Aorta (tissue), 5 donors: ENCODE measurements around the gene TOM1L2. TPM values are rescaled to one million over a fixed set of nuclear protein-coding genes. Genes with fewer than 3 reads are reported as not detected.

Experiments used
- ATAC-seq: fragments of 200-7000 bp; cut with Tn5 transposase; one replicate; pipeline ENCODE4 v1.9.1; 2022; ENCODE audit warnings: moderate library complexity; ENCODE audit not compliant: low FRiP score
- DNase-seq, 2 donors: peaks; one replicate each; pipeline ENCODE4 v3.0.0-alpha.2; 2020
- H3K27ac ChIP-seq, 2 donors: one replicate each; pipeline ENCODE4 v1.5.1; 2013; ENCODE audit warnings: low read length in 2 of 2, mild to moderate bottlenecking in 2 of 2, moderate library complexity in 2 of 2, control low read depth in 1 of 2, inconsistent platforms in 1 of 2, low read depth in 1 of 2
- H3K27me3 ChIP-seq, 2 donors: one replicate each; pipeline ENCODE4 v1.6.1; 2013; ENCODE audit warnings: control low read depth in 1 of 2, low read length in 1 of 2, mild to moderate bottlenecking in 1 of 2, moderate library complexity in 1 of 2; ENCODE audit not compliant: insufficient read depth in 2 of 2, control insufficient read depth in 1 of 2
- H3K36me3 ChIP-seq, 2 donors: one replicate each; pipeline ENCODE4 v1.6.1; 2013; ENCODE audit warnings: control low read depth in 1 of 2, low read length in 1 of 2, mild to moderate bottlenecking in 1 of 2; ENCODE audit not compliant: insufficient read depth in 2 of 2, control insufficient read depth in 1 of 2
- H3K4me1 ChIP-seq, 2 donors: one replicate each; pipeline ENCODE4 v1.6.1; 2013; ENCODE audit warnings: low read length in 2 of 2, control low read depth in 1 of 2, mild to moderate bottlenecking in 1 of 2, moderate library complexity in 1 of 2; ENCODE audit not compliant: insufficient read depth in 2 of 2, control insufficient read depth in 1 of 2
- H3K4me3 ChIP-seq, 2 donors: one replicate each; pipeline ENCODE4 v1.5.1; 2013; ENCODE audit warnings: low read length in 2 of 2, control low read depth in 1 of 2, mild to moderate bottlenecking in 1 of 2
- H3K9me3 ChIP-seq: one replicate; pipeline ENCODE4 v1.6.1; 2013; ENCODE audit warnings: mild to moderate bottlenecking, low read length; ENCODE audit not compliant: control insufficient read depth
- WGBS, 2 donors: extraction: QIAGEN DNeasy Blood & Tissue Kit; methylation state at CpG; one replicate each; pipeline ENCODE4 v1.1.7; 2013; 5-methylcytosine and 5-hydroxymethylcytosine counted together
- intact Hi-C, 2 donors: fragments of 100-400 bp; cut with DNase I; formaldehyde crosslinking; loops; one replicate each; pipeline versions ENCODE4 v1.14.2 to v1.15.0; 2022
- polyA plus RNA-seq, 2 donors: library from polyadenylated mRNA; stranded (reverse); fragments of 200-250 nt; gene quantifications; one replicate each; pipeline ENCODE4 v1.2.3, GENCODE V29; 2013
- total RNA-seq, 2 donors: library from RNA; stranded (reverse); fragmentation: NEBNext Ultra II Directional; extraction: Animal tissue kit (Norgen Biotek cat#: 25700); gene quantifications; one replicate each; pipeline ENCODE4 v1.2.1, GENCODE V29; 2021
- donor health status: healthy with polysubstance abuse.
- donor health status: Bipolar disorder and iron deficiency.
- donor health status: DM: no; HTN: no; CAD: no.
- donor health status: DM: no; HTN: no; CAD: no.
- donor health status: DM: yes; HTN: yes; CAD: no.

The TOM1L2 gene
- total and polyA plus RNA-seq, 4 donors, result 11.9 to 74.9 (median 54.8) TPM

DNA sequence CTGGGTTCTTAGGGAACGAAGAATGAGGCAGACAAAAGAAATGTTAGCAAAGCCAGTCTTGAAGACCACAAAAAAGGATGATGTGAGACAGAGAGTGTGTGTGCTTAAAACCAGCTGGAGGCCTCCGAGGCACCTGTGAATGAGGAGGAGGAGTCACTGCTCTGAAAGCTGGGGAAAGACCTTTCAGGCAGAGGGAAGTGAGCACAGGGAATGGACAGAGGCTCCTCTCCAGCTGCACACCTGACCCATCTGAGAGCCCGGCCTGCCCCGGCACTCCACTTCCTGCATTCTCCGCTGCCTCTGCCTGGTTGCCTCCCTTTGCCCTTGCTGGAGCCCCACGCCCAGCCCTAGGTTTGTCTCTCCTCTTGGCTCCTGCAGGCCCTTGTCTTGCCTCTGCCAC, 80.2 kb downstream of the TOM1L2 start:
- intact Hi-C loops, result no loop called here
- ATAC-seq (no peak), DNase-seq (no peak)
- Histone ChIP-seq H3K27ac (no peak overlapping the region), H3K4me1 (no peaks in the 10 kb centered on the region), H3K36me3 (peaks cover 0 to 4% of the 10 kb centered on the region in 2 donors), H3K27me3 (no peaks in the 10 kb centered on the region), H3K9me3 (no peaks in the 10 kb centered on the region), H3K4me3 (no peak overlapping the region)
- WGBS, 2 donors, result 92 to 93% methylated on average over 6 of the region's 6 CpGs

- Histone ChIP-seq H3K9me3 (no peaks in the 10 kb centered on the region), H3K27me3 (no peaks in the 10 kb centered on the region), H3K4me1 (no peaks in the 10 kb centered on the region), H3K27ac (no peak overlapping the region), H3K36me3 (peaks cover 0 to 4% of the 10 kb centered on the region in 2 donors), H3K4me3 (no peak overlapping the region)
- WGBS, 2 donors, result 94 to 96% methylated on average over 5 of the region's 5 CpGs
- DNase-seq (peak in 1 of 2 donors; percentile 0), ATAC-seq (no peak)
- intact Hi-C loops, result no loop called here
These were observed 81.1 kb downstream of the TOM1L2 start for GRCh38 chr17:17890773-17891759.

DNA sequence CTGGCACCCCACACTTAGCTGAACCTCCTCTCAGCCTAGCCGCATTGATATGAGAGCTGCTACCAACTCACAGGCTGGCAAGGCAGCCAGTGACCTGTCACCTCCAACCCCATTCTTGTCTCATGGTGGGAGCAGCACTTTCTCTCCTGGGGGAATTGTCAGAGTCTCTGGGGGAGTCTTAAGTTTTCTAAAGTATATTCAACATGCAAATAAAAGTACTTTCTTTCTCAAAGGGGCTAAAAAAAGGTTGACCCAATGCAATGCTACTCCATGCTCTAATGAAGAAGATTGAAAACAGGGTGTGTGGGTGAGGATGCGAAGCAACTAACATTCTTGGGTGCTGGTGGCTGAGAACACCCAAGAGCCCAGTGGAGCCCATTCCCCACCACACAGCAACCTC, 82.3 kb downstream of the TOM1L2 start:
- 97 to 100% methylated on average over 2 of the region's 2 CpGs for WGBS, 2 donors
- intact Hi-C loops, result no loop called here
- peaks cover 0 to 2% of the 10 kb centered on the region in 2 donors for H3K36me3 ChIP-seq

DNA sequence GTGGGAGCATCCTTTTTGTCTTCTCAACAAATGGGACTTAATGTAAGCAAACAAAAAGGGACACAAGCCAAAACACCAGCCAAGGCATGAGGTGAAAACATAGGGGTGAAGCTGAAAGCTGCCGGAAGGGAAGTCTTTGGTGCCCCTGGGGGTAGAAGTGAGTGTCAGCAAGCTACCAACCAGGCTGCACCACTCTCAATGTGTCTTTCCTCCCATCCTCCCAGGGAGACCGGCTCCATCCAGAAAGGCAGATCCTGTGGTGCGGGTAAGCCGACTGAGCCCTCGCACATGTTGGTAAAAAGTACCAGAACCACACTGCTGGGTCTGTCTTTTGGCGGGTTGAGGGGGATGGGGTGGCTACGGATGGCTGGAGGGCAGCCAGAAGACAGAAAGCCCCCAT, 83.4 kb downstream of the TOM1L2 start:
- 90 to 91% methylated on average over 7 of the region's 7 CpGs for WGBS, 2 donors
- intact Hi-C loops, result no loop called here
- Histone ChIP-seq H3K36me3 (peaks cover 0 to 3% of the 10 kb centered on the region in 2 donors), H3K27me3 (no peaks in the 10 kb centered on the region), H3K4me1 (no peaks in the 10 kb centered on the region), H3K27ac (no peak overlapping the region), H3K9me3 (no peaks in the 10 kb centered on the region), H3K4me3 (no peak overlapping the region)
- no peak for ATAC-seq
- peak in 1 of 2 donors; percentile 30 for DNase-seq

More for the DNA sequence above, 82.3 kb downstream of the TOM1L2 start:
- H3K4me3 ChIP-seq, result no peak overlapping the region
- H3K27ac ChIP-seq, result no peak overlapping the region
- H3K9me3 ChIP-seq, result no peaks in the 10 kb centered on the region
- no peaks in the 10 kb centered on the region for H3K4me1 ChIP-seq
- no peaks in the 10 kb centered on the region for H3K27me3 ChIP-seq
- DNase-seq, result no peak
- no peak for ATAC-seq

- no peak overlapping the region for H3K4me3 ChIP-seq
- ATAC-seq (no peak), DNase-seq (peak in 1 of 2 donors; percentile 19)
- H3K27me3 ChIP-seq, result no peaks in the 10 kb centered on the region
- H3K36me3 ChIP-seq, result peaks cover 0 to 3% of the 10 kb centered on the region in 2 donors
- no peaks in the 10 kb centered on the region for H3K4me1 ChIP-seq
- 5 to 16% methylated on average over 1 of the region's 1 CpG for WGBS, 2 donors
- H3K9me3 ChIP-seq, result no peaks in the 10 kb centered on the region
- intact Hi-C loops, result no loop called here
- no peak overlapping the region for H3K27ac ChIP-seq
These were observed 83.8 kb downstream of the TOM1L2 start for GRCh38 chr17:17888371-17888770.

DNA sequence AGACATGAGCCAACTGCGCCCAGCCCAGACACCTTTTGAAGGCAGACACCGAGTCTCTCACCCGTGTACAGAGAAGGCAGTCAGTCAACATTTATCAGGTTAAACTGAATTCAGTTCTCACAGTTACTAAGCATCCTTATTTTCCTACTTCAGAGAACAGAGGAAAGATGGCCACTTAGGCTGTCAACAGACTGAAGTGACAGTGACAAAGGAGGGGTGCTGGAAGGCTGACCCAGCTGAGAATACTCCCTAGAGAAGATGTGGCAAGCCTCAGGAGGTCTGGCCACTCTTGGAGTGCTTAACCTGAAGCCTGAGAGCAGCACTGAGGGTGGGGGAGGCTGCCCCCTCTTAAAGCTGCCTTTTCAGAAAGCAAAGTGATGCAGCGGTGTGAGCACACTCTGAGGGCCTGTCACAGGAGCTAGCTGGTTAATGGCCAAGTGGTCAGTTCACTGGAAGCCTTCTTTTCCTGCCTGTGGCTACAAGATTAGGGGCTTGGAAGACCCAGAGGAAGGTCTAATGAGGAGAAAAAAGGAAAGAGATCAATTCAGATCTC, 84.4 kb downstream of the TOM1L2 start:
- 91 to 97% methylated on average over 4 of the region's 4 CpGs for WGBS, 2 donors
- ATAC-seq (no peak), DNase-seq (peak in 1 of 2 donors; percentile 20)
- intact Hi-C loops, result no loop called here
- no peak overlapping the region for H3K27ac ChIP-seq
- peaks cover 0 to 3% of the 10 kb centered on the region in 2 donors for H3K36me3 ChIP-seq
- H3K27me3 ChIP-seq, result no peaks in the 10 kb centered on the region
- no peaks in the 10 kb centered on the region for H3K4me1 ChIP-seq
- no peaks in the 10 kb centered on the region for H3K9me3 ChIP-seq
- no peak overlapping the region for H3K4me3 ChIP-seq

DNA sequence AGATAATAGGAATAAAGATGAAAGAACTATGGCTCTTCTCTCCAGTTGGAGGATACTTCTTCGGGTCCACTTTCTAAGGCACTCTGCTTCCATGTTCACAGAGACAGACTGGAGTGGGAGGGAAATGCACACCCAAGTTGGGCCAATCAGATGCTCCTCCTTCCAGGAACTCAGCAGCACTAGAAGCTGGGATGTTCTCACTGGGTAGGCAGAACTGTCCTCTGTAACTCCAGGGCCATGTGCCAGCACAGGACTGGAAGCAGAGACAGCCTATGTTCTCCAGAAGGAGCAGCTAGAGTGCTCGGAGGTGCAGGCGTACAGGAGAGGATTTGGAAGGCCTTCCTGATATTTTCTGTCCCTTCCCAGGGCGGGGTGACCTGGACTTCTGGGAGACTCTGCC, 85.5 kb downstream of the TOM1L2 start:
- Histone ChIP-seq H3K4me3 (no peak overlapping the region), H3K27ac (no peak overlapping the region), H3K4me1 (no peaks in the 10 kb centered on the region), H3K27me3 (no peaks in the 10 kb centered on the region), H3K36me3 (peaks cover 0 to 4% of the 10 kb centered on the region in 2 donors), H3K9me3 (no peaks in the 10 kb centered on the region)
- no peak for ATAC-seq
- DNase-seq, result peak in 1 of 2 donors; percentile 44
- 96 to 100% methylated on average over 4 of the region's 4 CpGs for WGBS, 2 donors
- intact Hi-C loops, result no loop called here

DNA sequence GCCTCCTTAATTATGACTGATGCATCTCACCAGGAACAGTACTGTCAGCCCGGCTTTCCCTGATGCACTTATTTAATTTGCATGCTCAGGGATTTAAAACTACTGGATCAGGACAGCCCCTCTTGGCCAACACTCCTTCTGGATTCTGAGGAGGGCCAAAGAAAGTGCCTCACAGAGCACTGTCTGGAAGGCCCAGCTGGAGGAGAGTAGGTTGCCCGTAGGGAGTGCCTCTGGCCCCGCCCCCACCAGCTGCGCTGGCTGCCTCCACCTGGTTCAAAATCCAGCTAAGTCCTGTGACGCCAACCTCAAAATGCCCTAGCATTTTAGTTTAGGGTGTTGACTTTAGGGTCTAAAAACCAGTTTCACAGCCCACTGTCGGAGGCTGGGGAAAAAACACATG, 86.0 kb downstream of the TOM1L2 start:
- 94 to 96% methylated on average over 6 of the region's 6 CpGs for WGBS, 2 donors
- ATAC-seq (no peak), DNase-seq (peak in 1 of 2 donors; percentile 30)
- no peaks in the 10 kb centered on the region for H3K27me3 ChIP-seq
- H3K27ac ChIP-seq, result no peak overlapping the region
- H3K36me3 ChIP-seq, result peaks cover 0 to 4% of the 10 kb centered on the region in 2 donors
- no peaks in the 10 kb centered on the region for H3K9me3 ChIP-seq
- no peak overlapping the region for H3K4me3 ChIP-seq
- H3K4me1 ChIP-seq, result no peaks in the 10 kb centered on the region
- intact Hi-C loops, result no loop called here
